ENCODE data around the gene ESRRB. TPM values are rescaled to one million over a fixed set of nuclear protein-coding genes. Genes with fewer than 3 reads are reported as not detected.
A peak's percentile ranks its signal among the peaks of the same experiment; 100 is the strongest.

The ESRRB gene
- total RNA-seq, 1 experiment from 2014 or later: 1.6 TPM

- no peak overlapping the region for H3K27ac Mint-ChIP-seq
Observed at GRCh38 chr14:76490735-76491134, 114.8 kb downstream of the ESRRB start.

More at GRCh38 chr14:76490735-76491134, 114.8 kb downstream of the ESRRB start:
- TF ChIP-seq CDX4 (CRISPR knock-in tag; IDR thresholded peaks at IDR 0.05; ENCODE audit: borderline replicate concordance): no peak
- no peak for TF ChIP-seq RORB (CRISPR knock-in tag; IDR thresholded peaks at IDR 0.05)
- TF ChIP-seq SMAD3 (CRISPR knock-in tag; IDR thresholded peaks at IDR 0.05; ENCODE audit: borderline replicate concordance): no peak
- TF ChIP-seq JAZF1 (CRISPR knock-in tag; IDR thresholded peaks at IDR 0.05): no peak
- no peak for TF ChIP-seq TEAD1 (CRISPR knock-in tag; IDR thresholded peaks at IDR 0.05)
- TF ChIP-seq JUN (CRISPR knock-in tag; IDR thresholded peaks at IDR 0.05): no peak
- no peak for TF ChIP-seq FOXJ3 (CRISPR knock-in tag; IDR thresholded peaks at IDR 0.05; ENCODE audit: borderline replicate concordance)
- TF ChIP-seq FOXP4 (CRISPR knock-in tag; IDR thresholded peaks at IDR 0.05): no peak
- TF ChIP-seq E2F5 (CRISPR knock-in tag; IDR thresholded peaks at IDR 0.05): no peak
- no peak for TF ChIP-seq AFF4 (CRISPR knock-in tag; IDR thresholded peaks at IDR 0.05; ENCODE audit: borderline replicate concordance)
- TF ChIP-seq E2F1 (CRISPR knock-in tag; IDR thresholded peaks at IDR 0.05): no peak
- no peak for TF ChIP-seq ZNF281 (CRISPR knock-in tag; IDR thresholded peaks at IDR 0.05)
- TF ChIP-seq ZNF232 (CRISPR knock-in tag; IDR thresholded peaks at IDR 0.05): no peak
- TF ChIP-seq ZNF423 (CRISPR knock-in tag; IDR thresholded peaks at IDR 0.05): no peak
- TF ChIP-seq NFE2L1 (CRISPR knock-in tag; IDR thresholded peaks at IDR 0.05): no peak
- no peak for TF ChIP-seq NR2C2 (CRISPR knock-in tag; IDR thresholded peaks at IDR 0.05)
- TF ChIP-seq NR3C1 (CRISPR knock-in tag; conservative IDR thresholded peaks at IDR 0.05; ENCODE audit: low read depth): no peak
- Mint-ChIP-seq H3K36me3 (no peaks in the 10 kb centered on the region), H3K27me3 (ENCODE audit: low read depth) (no peaks in the 10 kb centered on the region), H3K4me1 (peaks cover 11% of the 10 kb centered on the region), H3K4me3 (no peak overlapping the region), H3K9me3 (no peaks in the 10 kb centered on the region)
- ATAC-seq: peak; percentile 51; the same call in 1 of the 2 replicates
- no peak for DNase-seq (ENCODE audit: low spot score)
- CTCF ChIA-PET: interaction anchor here (0.6 to 1.3 kb wide), 2 partner anchors 153 to 241 kb away, joined by 3 to 5 read pairs; no protein-coding TSS in a partner anchor
- POLR2A ChIA-PET: no interaction called here

All from WTC11 (cell line).